HuH-7.5 (cell line): Measurements from ENCODE around the gene PRKCZ.
"Not testable (repeated sequence)": the region's sequence is repeated elsewhere in the genome, so short reads cannot be mapped to it uniquely, and the experiment has no call there.

Source experiments
- DNase-seq: peaks from one replicate; pipeline ENCODE4 v3.0.0; 2011; ENCODE audit warnings: low spot score

Gene PRKCZ

GRCh38 chr1:2136386-2137235 lies 86.4 kb downstream of the PRKCZ start:
- DNase-seq: no peak

- DNase-seq: no peak
Observed at GRCh38 chr1:2137257-2138121, 87.3 kb downstream of the PRKCZ start.

- not testable (repeated sequence) for DNase-seq
Observed at GRCh38 chr1:2139156-2139555, 88.9 kb downstream of the PRKCZ start.

DNA sequence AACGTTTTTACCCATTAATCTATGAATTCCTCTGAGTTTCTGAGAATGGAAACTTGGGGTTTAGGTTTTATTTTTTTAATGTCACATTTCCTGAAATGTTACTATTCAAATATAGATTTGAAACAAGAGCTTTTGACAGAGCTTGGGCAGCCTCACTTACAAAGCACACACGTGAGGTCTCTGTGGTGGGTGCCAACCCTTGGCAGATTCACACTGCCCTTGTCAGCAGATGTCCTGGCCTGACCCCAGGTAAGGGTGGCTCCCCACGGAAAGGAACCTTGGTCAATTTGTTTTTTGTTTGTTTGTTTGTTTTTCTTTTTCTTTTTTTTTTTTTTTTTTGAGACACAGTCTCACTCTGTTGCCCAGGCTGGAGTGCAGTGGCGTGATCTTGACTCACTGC lies 90.8 kb downstream of the PRKCZ start:
- no peak for DNase-seq

DNA sequence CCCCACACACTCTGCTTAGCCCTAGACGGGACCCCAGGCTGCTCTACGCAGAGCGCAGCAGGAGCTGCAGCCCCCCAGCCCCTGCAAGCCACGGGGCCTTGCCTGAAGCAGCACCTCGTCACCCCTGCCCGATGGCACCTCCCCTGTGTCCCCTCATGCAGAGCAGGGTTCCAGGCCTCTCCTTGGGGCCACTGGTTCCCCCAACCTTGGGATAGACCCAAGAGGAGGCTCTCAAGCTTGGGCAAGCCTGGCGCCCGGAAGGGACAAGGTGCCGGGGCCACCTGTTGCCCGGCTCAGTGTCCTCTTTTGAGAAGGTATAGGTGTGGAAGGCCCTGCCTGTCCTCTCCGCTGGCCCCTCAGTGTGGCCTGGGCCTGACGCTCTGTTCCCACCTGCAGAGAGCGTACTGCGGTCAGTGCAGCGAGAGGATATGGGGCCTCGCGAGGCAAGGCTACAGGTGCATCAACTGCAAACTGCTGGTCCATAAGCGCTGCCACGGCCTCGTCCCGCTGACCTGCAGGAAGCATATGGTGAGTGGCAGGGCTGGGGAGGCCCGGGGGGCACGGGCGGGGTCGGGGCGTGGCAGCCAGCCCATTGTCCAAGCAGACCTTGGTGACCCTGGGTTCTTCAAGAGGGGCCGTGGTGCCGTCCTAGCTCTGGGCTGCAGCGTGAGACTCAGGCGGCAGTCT lies 93.7 kb downstream of the PRKCZ start:
- no peak for DNase-seq

DNA sequence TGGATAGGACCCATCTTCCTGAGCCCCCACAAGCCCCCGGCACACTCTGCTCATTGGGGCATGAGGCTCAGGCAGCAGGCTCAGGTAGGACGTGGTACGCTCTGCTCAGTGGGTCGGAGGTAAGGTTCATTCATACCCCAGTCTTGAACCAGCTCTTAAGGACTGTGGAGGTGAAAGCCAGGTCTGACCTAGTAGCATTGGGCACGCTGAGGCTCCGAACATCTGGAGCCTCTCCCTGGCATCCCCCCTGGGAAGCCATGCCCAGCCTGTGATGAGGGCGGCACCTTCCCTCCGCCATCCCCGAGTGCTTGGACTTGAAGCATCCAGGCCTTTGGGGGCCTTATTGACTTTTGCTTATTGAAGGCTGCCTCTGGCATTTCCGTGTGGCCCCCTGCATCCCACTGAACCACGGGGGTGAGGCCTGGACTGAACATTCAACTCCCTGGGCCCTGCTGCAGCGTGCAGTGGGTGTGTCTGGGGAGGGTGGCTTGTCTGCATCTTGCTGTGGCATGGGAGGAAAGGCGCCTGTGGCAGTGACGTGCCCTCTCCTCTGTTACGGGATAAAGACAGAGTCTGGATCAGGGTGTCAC lies 94.4 kb downstream of the PRKCZ start:
- DNase-seq: no peak

GRCh38 chr1:2145946-2146835 lies 96.0 kb downstream of the PRKCZ start:
- DNase-seq: no peak

DNA sequence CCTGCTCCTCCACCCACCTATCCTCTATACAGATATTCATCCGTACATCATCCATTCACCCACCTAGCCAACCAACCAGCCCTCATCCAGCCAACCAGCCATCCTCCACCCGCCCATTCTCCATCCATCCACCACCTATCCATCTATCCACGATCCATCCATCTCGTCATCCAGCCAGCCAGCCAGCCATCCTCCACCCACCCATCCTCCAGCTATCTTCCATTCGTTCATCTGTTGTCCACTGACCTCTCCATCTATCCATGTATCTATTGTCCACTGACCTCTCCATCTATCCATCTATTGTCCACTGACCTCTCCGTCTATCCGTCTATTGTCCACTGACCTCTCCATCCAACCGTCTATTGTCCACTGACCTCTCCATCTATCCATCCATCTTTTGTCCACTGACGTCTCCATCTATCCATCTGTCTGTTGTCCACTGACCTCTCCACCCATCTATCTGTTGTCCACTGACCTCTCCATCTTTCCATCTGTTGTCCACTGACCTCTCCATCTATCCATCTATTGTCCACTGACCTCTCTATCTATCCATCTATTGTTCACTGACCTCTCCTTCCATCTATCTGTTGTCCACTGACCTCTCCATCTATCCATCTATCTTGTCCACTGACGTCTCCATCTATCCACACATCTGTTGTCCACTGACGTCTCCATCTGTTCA lies 96.8 kb downstream of the PRKCZ start:
- no peak for DNase-seq

DNA sequence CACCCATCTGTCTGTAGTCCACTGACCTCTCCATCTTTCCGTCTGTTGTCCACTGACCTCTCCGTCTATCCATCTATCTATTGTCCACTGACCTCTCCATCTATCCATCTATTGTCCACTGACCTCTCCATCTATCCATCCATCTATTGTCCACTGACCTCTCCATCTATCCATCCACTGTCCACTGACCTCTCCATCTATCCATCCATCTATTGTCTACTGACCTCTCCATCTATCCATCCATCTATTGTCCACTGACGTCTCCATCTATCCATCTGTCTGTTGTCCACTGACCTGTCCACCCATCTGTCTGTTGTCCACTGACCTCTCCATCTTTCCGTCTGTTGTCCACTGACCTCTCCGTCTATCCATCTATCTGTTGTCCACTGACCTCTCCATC lies 97.7 kb downstream of the PRKCZ start:
- not testable (repeated sequence) for DNase-seq

GRCh38 chr1:2148691-2149090 lies 98.5 kb downstream of the PRKCZ start:
- DNase-seq: no peak

DNA sequence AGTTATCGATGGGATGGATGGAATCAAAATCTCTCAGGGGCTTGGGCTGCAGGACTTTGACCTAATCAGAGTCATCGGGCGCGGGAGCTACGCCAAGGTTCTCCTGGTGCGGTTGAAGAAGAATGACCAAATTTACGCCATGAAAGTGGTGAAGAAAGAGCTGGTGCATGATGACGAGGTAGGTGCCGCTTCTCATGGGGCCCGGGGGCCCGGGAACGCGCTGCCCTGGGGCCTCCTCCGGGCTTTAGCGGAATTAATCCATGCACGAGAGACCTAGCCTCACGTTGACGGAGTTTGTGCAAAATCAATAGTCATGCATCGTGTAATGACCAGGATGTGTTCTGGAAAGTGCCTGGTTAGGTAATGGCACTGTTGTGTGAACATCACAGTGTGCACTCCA lies 100.6 kb downstream of the PRKCZ start:
- DNase-seq: no peak

GRCh38 chr1:2151252-2151651 lies 101.0 kb downstream of the PRKCZ start:
- DNase-seq: no peak

- no peak for DNase-seq
Observed at GRCh38 chr1:2151911-2152310, 101.7 kb downstream of the PRKCZ start.

GRCh38 chr1:2152954-2153353 lies 102.7 kb downstream of the PRKCZ start:
- DNase-seq: no peak

- no peak for DNase-seq
Observed at GRCh38 chr1:2154022-2154421, 103.8 kb downstream of the PRKCZ start.

- no peak for DNase-seq
Observed at GRCh38 chr1:2155147-2155598, 105.0 kb downstream of the PRKCZ start.

DNA sequence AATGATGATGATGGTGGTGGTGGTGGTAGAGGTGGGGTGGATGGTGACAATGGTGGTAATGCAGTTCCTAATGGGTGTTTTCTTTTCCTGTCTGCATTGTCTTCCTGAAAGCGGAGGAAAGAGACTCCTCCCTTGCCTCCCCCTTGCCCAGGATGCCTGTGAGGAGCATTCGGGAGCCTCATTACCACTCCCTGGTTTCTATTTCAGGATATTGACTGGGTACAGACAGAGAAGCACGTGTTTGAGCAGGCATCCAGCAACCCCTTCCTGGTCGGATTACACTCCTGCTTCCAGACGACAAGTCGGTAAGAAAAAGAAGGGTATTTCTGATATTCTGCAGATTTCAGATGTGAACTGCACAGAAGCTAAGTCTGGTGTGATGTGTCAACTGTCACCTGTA lies 105.6 kb downstream of the PRKCZ start:
- DNase-seq: no peak

GRCh38 chr1:2156866-2157265 lies 106.7 kb downstream of the PRKCZ start:
- DNase-seq: no peak

GRCh38 chr1:2157856-2158255 lies 107.6 kb downstream of the PRKCZ start:
- DNase-seq: no peak

- no peak for DNase-seq
Observed at GRCh38 chr1:2158272-2158671, 108.1 kb downstream of the PRKCZ start.
